LoVo (cell line): ENCODE measurements around the gene COMP.
A peak's percentile ranks its signal among the peaks of the same experiment; 100 is the strongest.

ENCODE experiments used
- DNase-seq: peaks from one replicate; pipeline ENCODE4 v3.0.0-alpha.2; 2016; ENCODE audit warnings: low spot score

Gene COMP

GRCh38 chr19:18803550-18804138, 12.5 kb upstream of the COMP start:
- DNase-seq: no peak

DNA sequence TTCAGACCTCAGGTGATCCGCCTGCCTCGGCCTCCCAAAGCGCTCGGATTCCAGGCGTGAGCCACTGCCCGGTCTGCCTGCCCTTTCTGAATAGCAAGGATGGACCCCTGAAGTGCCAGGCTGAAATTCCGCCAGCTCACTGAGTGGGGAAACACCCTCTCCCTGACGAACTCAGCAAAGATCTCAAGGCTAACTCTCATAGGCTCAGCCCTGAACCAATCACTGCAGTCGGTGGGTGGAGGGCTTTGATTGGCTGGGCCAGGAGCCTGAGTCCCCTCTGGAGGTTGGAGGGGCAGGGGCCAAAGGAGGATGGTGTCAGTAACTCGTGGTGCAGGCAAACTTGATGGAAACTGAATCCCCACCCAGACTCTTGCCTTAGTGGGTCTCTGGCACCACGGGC, 11.2 kb upstream of the COMP start:
- no peak for DNase-seq

- no peak for DNase-seq
Measured at GRCh38 chr19:18800636-18801035, 9.5 kb upstream of the COMP start.

DNA sequence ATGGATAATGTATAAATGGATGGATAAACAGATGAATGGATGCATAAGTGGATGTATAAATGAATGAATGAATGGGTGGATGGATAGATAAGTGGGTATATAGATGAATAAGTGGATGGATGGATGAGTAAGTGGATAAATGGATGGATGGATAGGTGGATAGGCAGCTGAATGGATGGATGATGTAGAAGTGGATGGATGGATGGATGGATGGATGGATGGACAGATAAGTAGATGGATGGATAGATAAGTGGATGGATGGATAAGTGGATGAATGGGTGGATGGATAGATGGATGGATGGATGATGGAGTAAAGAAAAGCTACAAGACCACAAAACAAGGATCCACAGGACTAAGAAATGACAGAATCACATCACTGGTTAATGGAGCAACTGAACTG, 9.0 kb upstream of the COMP start:
- DNase-seq: no peak

- no peak for DNase-seq
Measured at GRCh38 chr19:18799389-18799970, 8.4 kb upstream of the COMP start.

DNA sequence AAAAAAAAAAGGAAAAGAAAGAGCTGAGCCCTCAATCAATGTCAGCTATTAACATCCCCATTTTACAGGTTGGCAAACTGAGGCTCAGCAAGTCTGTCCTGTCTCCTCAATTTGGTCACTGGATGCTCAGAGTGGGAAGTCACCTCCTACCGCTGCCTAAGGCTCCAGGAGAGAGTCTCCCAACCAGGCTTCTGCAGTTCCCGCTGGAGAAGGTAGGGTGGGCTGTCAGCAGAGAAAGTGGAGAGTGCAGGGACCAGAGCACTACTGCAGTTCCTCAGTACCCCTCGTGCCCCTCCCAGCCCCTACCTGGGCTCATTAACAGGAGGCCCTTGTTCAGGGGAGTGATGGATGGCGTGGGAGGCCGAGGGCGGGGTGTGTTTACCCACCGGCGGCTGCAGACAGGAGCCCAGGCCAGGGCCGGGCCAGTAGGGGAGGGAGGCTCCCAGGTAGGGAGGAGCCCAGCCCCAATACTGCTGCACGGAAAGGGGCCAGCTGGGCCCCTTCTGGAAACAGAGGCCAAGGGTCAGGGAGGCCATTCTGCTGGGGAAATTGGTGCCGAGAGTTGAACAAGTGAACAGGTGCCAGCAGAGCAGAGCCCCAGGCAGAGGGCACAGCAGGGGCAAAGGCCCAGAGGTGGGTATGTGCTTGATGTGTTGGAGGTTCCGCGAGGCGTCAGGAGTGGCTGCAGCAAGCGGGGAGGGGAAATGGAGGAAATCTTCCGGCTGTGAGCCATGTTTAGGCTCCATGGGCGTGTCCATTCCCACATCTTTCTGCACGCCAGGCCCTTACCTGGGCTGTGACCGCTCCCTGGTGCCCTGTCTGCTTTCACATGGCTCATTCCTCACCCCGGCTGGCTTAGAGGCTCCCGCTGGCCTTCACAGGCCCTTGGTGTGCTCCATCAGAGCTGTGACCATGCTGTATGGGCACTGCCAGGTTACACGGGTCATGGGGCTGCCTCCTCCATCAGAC, 7.6 kb upstream of the COMP start:
- no peak for DNase-seq

DNA sequence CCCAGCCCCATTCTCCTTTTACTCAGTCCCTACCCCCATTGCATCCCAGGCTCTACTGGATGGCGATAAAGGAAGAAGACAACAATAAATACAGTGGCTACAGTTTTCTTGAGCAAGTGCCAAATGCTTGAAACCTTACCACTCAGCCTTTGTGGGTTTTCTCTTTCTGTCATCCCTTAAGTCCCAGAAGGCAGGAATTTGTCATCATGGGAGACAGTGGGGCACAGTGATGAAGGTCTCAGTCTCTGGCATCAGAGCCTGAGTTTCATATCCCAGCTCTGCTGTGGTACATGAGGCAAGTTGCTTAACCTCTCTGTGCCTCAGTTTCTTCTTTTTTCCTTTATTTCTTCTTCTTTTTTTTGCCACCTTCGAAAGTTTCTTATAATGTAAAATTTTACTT, 5.1 kb upstream of the COMP start:
- DNase-seq: no peak

GRCh38 chr19:18795540-18795939, 4.4 kb upstream of the COMP start:
- no peak for DNase-seq

DNA sequence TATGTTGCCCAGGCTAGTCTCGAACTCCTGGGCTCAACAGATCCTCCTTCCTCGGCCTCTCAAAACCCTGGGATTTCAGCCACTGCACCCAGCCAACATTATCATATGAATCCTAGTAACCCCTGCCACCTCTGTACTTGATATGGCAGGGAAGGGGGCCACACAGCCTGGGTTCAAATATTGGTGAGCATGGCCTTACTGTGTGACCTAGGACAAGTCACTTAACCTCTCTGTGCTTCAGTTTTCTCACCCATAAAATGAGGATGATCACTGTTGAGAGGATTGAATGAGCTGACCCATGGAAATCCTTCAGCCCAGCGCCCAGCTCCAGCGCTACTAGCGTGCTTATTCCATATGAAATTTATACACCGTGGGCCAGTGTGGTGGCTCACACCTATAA, 3.6 kb upstream of the COMP start:
- no peak for DNase-seq

GRCh38 chr19:18794029-18794313, 2.9 kb upstream of the COMP start:
- DNase-seq: no peak

DNA sequence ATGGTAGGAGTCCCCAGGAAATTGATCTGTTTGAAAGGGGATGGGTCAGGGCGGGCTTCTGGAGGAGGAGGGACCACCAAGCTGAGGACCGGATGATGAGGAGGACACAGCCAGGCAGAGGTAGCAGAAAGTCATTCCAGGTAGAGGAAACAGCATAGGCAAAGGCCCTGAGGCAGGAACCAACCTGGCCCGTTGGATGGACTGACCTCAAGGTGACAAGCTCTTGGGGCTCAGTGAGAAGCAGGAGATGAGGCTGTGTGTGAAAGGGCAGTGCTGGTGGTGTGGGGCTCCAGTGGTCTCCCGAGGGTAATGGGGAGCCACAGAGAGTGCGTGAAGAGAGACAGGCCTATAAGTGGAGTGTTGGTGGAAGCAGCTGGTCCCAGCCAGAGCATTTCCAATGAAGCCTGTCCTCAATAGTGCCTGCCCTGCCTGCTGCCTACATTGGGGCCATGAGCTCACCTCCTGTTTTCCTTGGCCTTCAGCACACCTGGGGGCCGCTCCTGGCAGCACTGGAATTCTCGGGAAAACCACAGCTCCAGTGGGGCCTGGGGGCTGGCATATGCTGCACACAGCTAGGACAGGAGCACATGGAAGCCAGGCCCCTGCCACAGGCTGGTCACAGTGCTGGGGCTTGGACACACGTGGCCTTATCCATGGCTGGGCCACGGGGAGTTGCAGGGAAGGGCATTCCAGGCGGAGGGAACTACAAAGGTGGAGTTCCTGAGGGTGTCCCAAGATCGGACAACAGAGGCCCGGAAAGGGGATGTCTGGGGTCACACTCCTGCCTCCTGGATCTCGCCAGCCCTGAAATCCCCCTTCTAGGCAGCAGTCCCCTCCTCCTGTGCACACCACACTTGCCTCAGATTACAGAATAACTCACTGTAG, 2.3 kb upstream of the COMP start:
- no peak for DNase-seq

DNA sequence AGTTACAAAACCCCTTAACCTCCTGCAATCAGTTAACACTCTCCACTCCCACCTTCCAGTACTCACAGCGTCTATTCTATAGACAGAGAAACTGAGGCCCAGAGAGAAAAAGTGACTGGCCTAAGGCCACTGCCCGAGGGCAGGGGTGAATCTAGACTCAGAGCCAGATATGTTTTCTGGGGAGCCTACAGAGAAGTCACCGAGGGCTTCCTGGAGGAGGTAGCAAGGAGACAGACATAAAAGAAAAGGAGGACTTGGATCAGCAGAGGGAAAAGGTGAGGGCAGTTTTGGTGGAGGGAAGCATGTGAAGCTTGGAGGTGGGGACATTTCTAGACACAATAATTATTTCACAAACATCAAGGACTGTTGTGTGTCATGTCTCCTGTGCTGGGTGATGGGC, 1.6 kb upstream of the COMP start:
- DNase-seq: no peak

- no peak for DNase-seq
Measured at GRCh38 chr19:18791315-18791678, 192 bp upstream of the COMP start.

- DNase-seq: no peak
Measured at GRCh38 chr19:18789883-18790565, 1.1 kb downstream of the COMP start.

GRCh38 chr19:18789422-18789869, 1.7 kb downstream of the COMP start:
- DNase-seq: no peak

DNA sequence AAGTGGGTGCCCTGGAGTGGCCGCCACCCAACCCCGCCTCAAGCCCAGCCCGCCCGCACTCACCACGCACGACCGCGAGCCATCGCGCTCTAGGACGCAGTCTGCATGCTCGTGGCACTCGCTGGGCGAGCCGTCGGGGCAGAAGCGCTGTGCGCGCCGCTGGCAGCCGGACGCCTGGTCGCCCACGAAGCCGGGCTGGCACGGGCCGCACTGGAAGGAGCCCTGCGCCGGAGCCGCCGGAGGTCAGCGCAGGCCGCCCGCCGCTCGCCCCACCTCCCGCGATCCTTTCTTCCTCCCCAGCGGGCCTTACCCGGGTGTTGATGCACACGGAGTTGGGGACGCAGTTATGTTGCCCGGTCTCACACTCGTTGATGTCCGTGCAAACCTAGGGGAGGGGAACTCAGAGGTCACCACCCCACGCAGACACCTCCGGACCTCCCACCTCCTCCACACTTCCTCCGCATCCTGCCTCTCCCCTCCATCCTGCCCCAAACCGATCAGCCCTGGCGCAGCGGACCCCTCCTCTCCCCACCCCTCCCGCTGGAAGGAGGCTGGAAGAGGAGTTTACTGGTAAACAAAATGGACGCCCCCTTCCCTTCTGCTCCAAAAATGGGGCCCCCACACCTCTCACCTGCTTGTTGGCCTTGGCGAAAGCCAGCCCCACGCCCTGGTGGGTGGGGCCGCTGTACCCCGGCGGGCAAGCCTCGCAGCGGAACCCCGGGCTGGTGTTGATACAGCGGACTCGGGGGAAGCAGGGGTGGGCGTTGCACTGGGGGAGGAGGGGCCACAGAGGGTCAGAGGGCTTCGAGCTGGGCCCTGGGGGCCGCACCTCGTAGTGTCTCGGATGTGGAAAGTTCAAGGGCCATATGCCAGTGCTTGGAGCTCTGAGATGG, 2.3 kb downstream of the COMP start:
- DNase-seq: no peak

GRCh38 chr19:18785179-18786124, 5.7 kb downstream of the COMP start:
- peak; percentile 62 for DNase-seq

DNA sequence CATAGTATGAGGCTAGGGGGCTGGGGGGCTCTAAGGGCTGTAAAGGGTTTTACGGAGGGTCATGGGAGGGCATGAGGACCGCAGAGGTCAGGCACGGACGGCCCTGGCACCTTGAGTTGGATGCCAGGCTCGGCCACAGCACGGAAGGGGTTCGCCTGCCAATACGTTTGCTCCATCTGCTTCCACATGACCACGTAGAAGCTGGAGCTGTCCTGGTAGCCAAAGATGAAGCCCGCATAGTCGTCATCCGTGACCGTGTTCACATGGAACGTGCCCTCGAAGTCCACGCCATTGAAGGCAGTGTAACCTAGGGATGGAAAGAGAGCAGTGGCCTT, 6.4 kb downstream of the COMP start:
- DNase-seq: no peak

GRCh38 chr19:18783958-18784785, 6.9 kb downstream of the COMP start:
- no peak for DNase-seq
